ENCODE data around the gene PMPCA. TPM values are rescaled to one million over a fixed set of nuclear protein-coding genes. Genes with fewer than 3 reads are reported as not detected.

Gene PMPCA
- total and polyA plus RNA-seq, 2 of the 8 experiments (the other 6 are each of a cell fraction or from before 2014, with no cell fraction given) = 60.0 to 88.2 TPM

- TF ChIP-seq SIN3A (conservative IDR thresholded peaks at IDR 0.05 in 1 of 2, IDR thresholded peaks at IDR 0.05 in 1 of 2; ENCODE audit: low read depth in 1 of 2, low read length in 2 of 2) = no peak
Measured at GRCh38 chr9:136379891-136380290, 30.6 kb upstream of the PMPCA start (continued).

All from H1 (cell line).